HepG2 (cell line): ENCODE measurements around the gene PPM1H. TPM values are rescaled to one million over a fixed set of nuclear protein-coding genes. Genes with fewer than 3 reads are reported as not detected.

Experiments used
- CBX2 ChIP-seq, 2 experiments: fragments of 200-600 bp in 1 of 2; sonication (generic); formaldehyde crosslinking in 1 of 2; IDR thresholded peaks; 2 replicates each; pipeline versions ENCODE4 v1.7.0 to v1.8.1; 2018 to 2022; ENCODE audit warnings: low read depth in 2 of 2, low read length in 1 of 2, mild to moderate bottlenecking in 1 of 2, missing genetic modification reagents in 1 of 2
- ELF1 ChIP-seq: sonication (generic); formaldehyde crosslinking; IDR thresholded peaks from 2 replicates; pipeline ENCODE4 v1.4.0; 2020; ENCODE audit warnings: missing genetic modification reagents
- HOXD1 ChIP-seq: sonication (generic); formaldehyde crosslinking; IDR thresholded peaks from 2 replicates; pipeline ENCODE4 v1.5.0; 2020; ENCODE audit warnings: missing genetic modification reagents
- IRF2 ChIP-seq: IDR thresholded peaks from 2 replicates; pipeline ENCODE4 v1.6.1; 2018; ENCODE audit warnings: missing genetic modification reagents, missing compliant biosample characterization
- MAFF ChIP-seq: IDR thresholded peaks from 2 replicates; pipeline ENCODE4 v1.6.1; 2011; ENCODE audit warnings: low read depth, low read length, improper control_type of control experiment
- NRL ChIP-seq: sonication (generic); formaldehyde crosslinking; IDR thresholded peaks from 2 replicates; pipeline ENCODE4 v1.5.0; 2020; ENCODE audit warnings: missing genetic modification reagents, mild to moderate bottlenecking, moderate library complexity, borderline replicate concordance
- PHF20 ChIP-seq: sonication (generic); formaldehyde crosslinking; IDR thresholded peaks from 2 replicates; pipeline ENCODE4 v1.5.0; 2020; ENCODE audit warnings: mild to moderate bottlenecking, missing genetic modification reagents
- POGZ ChIP-seq: sonication (generic); formaldehyde crosslinking; IDR thresholded peaks from 2 replicates; pipeline ENCODE4 v1.4.0; 2020; ENCODE audit warnings: mild to moderate bottlenecking, missing genetic modification reagents
- SMAD9 ChIP-seq: sonication (generic); formaldehyde crosslinking; IDR thresholded peaks from 2 replicates; pipeline ENCODE4 v1.5.1; 2020; ENCODE audit warnings: mild to moderate bottlenecking, missing genetic modification reagents
- SP4 ChIP-seq: sonication (generic); formaldehyde crosslinking; IDR thresholded peaks from 2 replicates; pipeline ENCODE4 v1.8.1; 2023; ENCODE audit warnings: mild to moderate bottlenecking, missing genetic modification reagents
- SRF ChIP-seq: IDR thresholded peaks from 2 replicates; pipeline ENCODE4 v1.6.1; 2011; ENCODE audit warnings: mild to moderate bottlenecking, low read depth, low read length, moderate library complexity
- TARDBP ChIP-seq: sonication (generic); formaldehyde crosslinking; IDR thresholded peaks from 2 replicates; pipeline ENCODE4 v1.8.0; 2022; ENCODE audit warnings: mild to moderate bottlenecking, missing genetic modification reagents
- TCF7 ChIP-seq: sonication (generic); IDR thresholded peaks from 2 replicates; pipeline ENCODE4 v1.6.1; 2016; ENCODE audit warnings: antibody characterized with exemption, low read depth
- THYN1 ChIP-seq: sonication (generic); formaldehyde crosslinking; IDR thresholded peaks from 2 replicates; pipeline ENCODE4 v1.8.1; 2023; ENCODE audit warnings: low read depth, mild to moderate bottlenecking, moderate library complexity, missing genetic modification reagents, borderline replicate concordance
- TOE1 ChIP-seq: sonication (generic); formaldehyde crosslinking; IDR thresholded peaks from 2 replicates; pipeline ENCODE4 v1.4.0; 2020; ENCODE audit warnings: mild to moderate bottlenecking, missing genetic modification reagents
- ZNF205 ChIP-seq: IDR thresholded peaks from 2 replicates; pipeline ENCODE4 v1.6.1; 2018; ENCODE audit warnings: missing biosample characterization, missing genetic modification reagents
- ZNF251 ChIP-seq: sonication (generic); formaldehyde crosslinking; IDR thresholded peaks from 2 replicates; pipeline ENCODE4 v1.9.0; 2021; ENCODE audit warnings: mild to moderate bottlenecking, missing genetic modification reagents
- ZNF263 ChIP-seq: sonication (generic); formaldehyde crosslinking; IDR thresholded peaks from 2 replicates; pipeline ENCODE4 v1.4.0; 2020; ENCODE audit warnings: missing genetic modification reagents
- ZNF484 ChIP-seq: sonication (generic); formaldehyde crosslinking; IDR thresholded peaks from 2 replicates; pipeline ENCODE4 v1.5.1; 2020; ENCODE audit warnings: mild to moderate bottlenecking, low read depth, missing genetic modification reagents, borderline replicate concordance
- ZNF782 ChIP-seq: sonication (generic); formaldehyde crosslinking; IDR thresholded peaks from 2 replicates; pipeline ENCODE4 v1.4.0; 2020; ENCODE audit warnings: missing genetic modification reagents, mild to moderate bottlenecking, borderline replicate concordance
- polyA plus RNA-seq, 8 experiments: library from polyadenylated mRNA; depleted of rRNA in 3 of 8; stranded (reverse) in 7 of 8; unstranded in 1 of 8; fragments of >200 nt; fragmentation: Illumina TruSeq in 4 of 8; extraction: Trizol in 4 of 8; gene quantifications; 2 replicates each; pipeline versions ENCODE4 v1.2.1 to v1.2.3, GENCODE V29; 2011 to 2016; ENCODE audit warnings: low read depth in 4 of 8, missing spikeins in 1 of 8, mixed read lengths in 1 of 8; ENCODE audit not compliant: insufficient read depth in 1 of 8
- total RNA-seq, 5 experiments: library from RNA; depleted of rRNA; stranded (reverse); fragments of >200 nt; fragmentation: Illumina TruSeq; extraction: Trizol; gene quantifications; 2 replicates each; pipeline ENCODE4 v1.2.3, GENCODE V29; 2016; ENCODE audit warnings: low read depth in 1 of 5
- TF ChIP-seq, protein P1 (sequence below): sonication (generic); formaldehyde crosslinking; IDR thresholded peaks from 2 replicates; pipeline ENCODE4 v1.4.0; 2020; ENCODE audit warnings: missing genetic modification reagents
- TF ChIP-seq, protein P2 (sequence below): sonication (generic); formaldehyde crosslinking; IDR thresholded peaks from 2 replicates; pipeline ENCODE4 v1.4.0; 2020; ENCODE audit warnings: missing genetic modification reagents
- TF ChIP-seq, protein P3 (sequence below): IDR thresholded peaks from 2 replicates; pipeline ENCODE4 v1.6.1; 2012; ENCODE audit warnings: inconsistent platforms

Gene PPM1H
- total and polyA plus RNA-seq, 2 of the 13 experiments (the other 11 are each of a cell fraction or from before 2014, with no cell fraction given), result 29.1 to 38.1 TPM

DNA sequence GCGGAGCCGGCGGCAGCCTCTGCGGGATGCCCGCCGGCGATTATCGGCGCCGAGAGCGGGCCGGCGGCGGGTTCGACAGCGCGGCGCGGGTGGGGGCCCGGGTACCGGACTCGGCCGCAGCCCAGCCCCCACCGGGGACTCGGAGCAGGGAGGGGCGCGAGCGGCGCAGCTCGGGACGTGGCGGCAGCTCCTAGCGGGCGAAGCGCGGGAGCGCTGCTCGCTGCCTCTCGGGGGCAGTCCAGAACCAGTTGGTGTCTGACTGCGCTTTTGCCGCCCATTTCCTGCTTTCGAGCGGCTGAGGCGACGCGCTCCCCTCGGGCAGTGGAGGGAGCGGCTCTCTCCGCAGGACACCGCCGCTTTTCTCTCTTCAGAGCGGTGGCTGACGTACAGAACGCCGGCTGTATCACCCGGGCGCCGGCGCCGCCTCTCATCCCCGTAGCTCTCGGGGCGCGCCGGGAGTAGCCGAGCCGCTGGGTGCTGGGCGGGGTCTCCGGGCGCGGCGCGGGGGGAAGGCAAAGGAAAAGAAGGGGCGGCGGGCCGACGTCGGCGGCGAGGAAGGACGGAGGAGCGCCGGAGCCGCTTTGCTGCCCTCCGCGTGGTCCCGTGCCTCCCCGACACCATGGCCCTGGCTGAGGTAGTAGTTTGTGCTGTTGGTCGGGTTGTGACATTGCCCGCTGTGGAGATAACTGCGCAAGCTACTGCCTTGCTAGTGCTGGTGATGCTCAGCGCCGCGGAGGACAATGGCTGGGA is 331.7 kb downstream of the PPM1H start (continued):
- TF ChIP-seq, protein P1, sequence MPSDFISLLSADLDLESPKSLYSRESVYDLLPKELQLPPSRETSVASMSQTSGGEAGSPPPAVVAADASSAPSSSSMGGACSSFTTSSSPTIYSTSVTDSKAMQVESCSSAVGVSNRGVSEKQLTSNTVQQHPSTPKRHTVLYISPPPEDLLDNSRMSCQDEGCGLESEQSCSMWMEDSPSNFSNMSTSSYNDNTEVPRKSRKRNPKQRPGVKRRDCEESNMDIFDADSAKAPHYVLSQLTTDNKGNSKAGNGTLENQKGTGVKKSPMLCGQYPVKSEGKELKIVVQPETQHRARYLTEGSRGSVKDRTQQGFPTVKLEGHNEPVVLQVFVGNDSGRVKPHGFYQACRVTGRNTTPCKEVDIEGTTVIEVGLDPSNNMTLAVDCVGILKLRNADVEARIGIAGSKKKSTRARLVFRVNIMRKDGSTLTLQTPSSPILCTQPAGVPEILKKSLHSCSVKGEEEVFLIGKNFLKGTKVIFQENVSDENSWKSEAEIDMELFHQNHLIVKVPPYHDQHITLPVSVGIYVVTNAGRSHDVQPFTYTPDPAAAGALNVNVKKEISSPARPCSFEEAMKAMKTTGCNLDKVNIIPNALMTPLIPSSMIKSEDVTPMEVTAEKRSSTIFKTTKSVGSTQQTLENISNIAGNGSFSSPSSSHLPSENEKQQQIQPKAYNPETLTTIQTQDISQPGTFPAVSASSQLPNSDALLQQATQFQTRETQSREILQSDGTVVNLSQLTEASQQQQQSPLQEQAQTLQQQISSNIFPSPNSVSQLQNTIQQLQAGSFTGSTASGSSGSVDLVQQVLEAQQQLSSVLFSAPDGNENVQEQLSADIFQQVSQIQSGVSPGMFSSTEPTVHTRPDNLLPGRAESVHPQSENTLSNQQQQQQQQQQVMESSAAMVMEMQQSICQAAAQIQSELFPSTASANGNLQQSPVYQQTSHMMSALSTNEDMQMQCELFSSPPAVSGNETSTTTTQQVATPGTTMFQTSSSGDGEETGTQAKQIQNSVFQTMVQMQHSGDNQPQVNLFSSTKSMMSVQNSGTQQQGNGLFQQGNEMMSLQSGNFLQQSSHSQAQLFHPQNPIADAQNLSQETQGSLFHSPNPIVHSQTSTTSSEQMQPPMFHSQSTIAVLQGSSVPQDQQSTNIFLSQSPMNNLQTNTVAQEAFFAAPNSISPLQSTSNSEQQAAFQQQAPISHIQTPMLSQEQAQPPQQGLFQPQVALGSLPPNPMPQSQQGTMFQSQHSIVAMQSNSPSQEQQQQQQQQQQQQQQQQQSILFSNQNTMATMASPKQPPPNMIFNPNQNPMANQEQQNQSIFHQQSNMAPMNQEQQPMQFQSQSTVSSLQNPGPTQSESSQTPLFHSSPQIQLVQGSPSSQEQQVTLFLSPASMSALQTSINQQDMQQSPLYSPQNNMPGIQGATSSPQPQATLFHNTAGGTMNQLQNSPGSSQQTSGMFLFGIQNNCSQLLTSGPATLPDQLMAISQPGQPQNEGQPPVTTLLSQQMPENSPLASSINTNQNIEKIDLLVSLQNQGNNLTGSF, result peak; percentile 57
- TF ChIP-seq IRF2 (CRISPR knock-in tag) (no peak), SP4 (no peak; the same call in 1 of the 2 replicates), TOE1 (CRISPR knock-in tag) (no peak), ZNF251 (CRISPR knock-in tag) (no peak; the same call in 1 of the 2 replicates), NRL (CRISPR knock-in tag) (peak; percentile 25; the same call in 1 of the 2 replicates), ZNF263 (CRISPR knock-in tag) (no peak), SRF (no peak), ZNF484 (CRISPR knock-in tag) (no peak; the same call in 1 of the 2 replicates), MAFF (no peak), THYN1 (CRISPR knock-in tag) (no peak), CBX2 (IDR thresholded peaks at IDR 0.05; ENCODE audit: low read depth, low read length) (no peak), CBX2 (CRISPR knock-in tag; IDR thresholded peaks at IDR 0.05; ENCODE audit: low read depth) (no peak), SMAD9 (CRISPR knock-in tag) (no peak), TCF7 (no peak), TARDBP (peak; percentile 76), PHF20 (no peak), HOXD1 (CRISPR knock-in tag) (no peak), ZNF205 (CRISPR knock-in tag) (no peak), ZNF782 (CRISPR knock-in tag) (peak; percentile 41), ELF1 (CRISPR knock-in tag) (peak; percentile 56), POGZ (no peak)
- TF ChIP-seq, protein P2, sequence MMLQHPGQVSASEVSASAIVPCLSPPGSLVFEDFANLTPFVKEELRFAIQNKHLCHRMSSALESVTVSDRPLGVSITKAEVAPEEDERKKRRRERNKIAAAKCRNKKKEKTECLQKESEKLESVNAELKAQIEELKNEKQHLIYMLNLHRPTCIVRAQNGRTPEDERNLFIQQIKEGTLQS (CRISPR knock-in tag), result no peak
- TF ChIP-seq, protein P3, sequence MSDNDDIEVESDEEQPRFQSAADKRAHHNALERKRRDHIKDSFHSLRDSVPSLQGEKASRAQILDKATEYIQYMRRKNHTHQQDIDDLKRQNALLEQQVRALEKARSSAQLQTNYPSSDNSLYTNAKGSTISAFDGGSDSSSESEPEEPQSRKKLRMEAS, result peak; percentile 56
